ENCODE data around the gene TRIM47. TPM values are rescaled to one million over a fixed set of nuclear protein-coding genes. Genes with fewer than 3 reads are reported as not detected.

Gene TRIM47
- total and polyA plus RNA-seq, 2 of the 13 experiments (the other 11 are each of a cell fraction or from before 2014, with no cell fraction given), result 33.5 to 82.0 TPM

- no peak overlapping the region for H3K9ac ChIP-seq (ENCODE audit: insufficient read depth, low read depth, low read length)
- H3K4me3 ChIP-seq (replicated peaks in 1 of 3; ENCODE audit: insufficient read depth in 1 of 3, low read depth in 2 of 3, low read length in 3 of 3), result no peak overlapping the region
- H3K36me3 ChIP-seq (replicated peaks in 1 of 2; ENCODE audit: control insufficient read depth in 1 of 2, insufficient read depth in 2 of 2, low read length in 2 of 2), result peaks cover 3 to 18% of the 10 kb centered on the region in 2 experiments; a peak in 4 of 5 replicates
- peaks cover 76% of the 10 kb centered on the region for H3K4me1 ChIP-seq (ENCODE audit: insufficient read depth, low read length)
- WGBS (ENCODE audit: low lambda C conversion rate), result 96% methylated on average over 25 of the region's 38 CpGs
- DNase-seq (ENCODE audit: low spot score) (no peak), FAIRE-seq (no peak), ATAC-seq (no peak)
- H3K4me2 ChIP-seq (ENCODE audit: low read depth, low read length), result no peak overlapping the region
- H3K27ac ChIP-seq (ENCODE audit: extremely low read length, insufficient read depth, low read length), result peak overlapping the region; percentile 97
- no peaks in the 10 kb centered on the region for H3K27me3 ChIP-seq (ENCODE audit: control insufficient read depth in 1 of 2, insufficient read depth in 2 of 2, low read length in 2 of 2)
- H3K79me2 ChIP-seq (ENCODE audit: insufficient read depth, low read length), result peaks cover 30% of the 10 kb centered on the region
- BruUV-seq (replicated peaks), result no TSS peak
- in situ Hi-C loops (cut with HindIII; ENCODE audit: extremely low pct_ligation_motif_present, low pct_unique_long_range_greater_than_20kb), result no loop called here
- H4K20me1 ChIP-seq (ENCODE audit: insufficient read depth, low read length), result no peaks in the 10 kb centered on the region; the same call in 1 of the 2 replicates
- CTCF ChIA-PET (ENCODE audit: low intra/inter-chr PET ratio, low total read pairs), result no interaction called here
- H2AFZ ChIP-seq (ENCODE audit: low read length), result no peak overlapping the region
- POLR2A ChIA-PET, result interaction anchor here (3.8 to 13.8 kb wide), 9 partner anchors 17 to 124 kb away, joined by 16 to 454 read pairs (median 81); partner anchors contain the start of genes CDK3, MRPL38, TRIM65 and UNC13D
- intact Hi-C loops (cut with micrococcal nuclease; ENCODE audit: unreplicated experiment), result no loop called here
- no peaks in the 10 kb centered on the region for H3K9me3 ChIP-seq (ENCODE audit: low read length)
- TF ChIP-seq POLR2G (IDR thresholded peaks at IDR 0.05; ENCODE audit: low read depth, low read length) (peak; percentile 5; the same call in 1 of the 2 replicates), AGO1 (IDR thresholded peaks at IDR 0.05; ENCODE audit: low read depth, low read length, poor library complexity, severe bottlenecking) (peak; percentile 96), RFXANK (CRISPR knock-in tag; IDR thresholded peaks at IDR 0.05) (no peak), SMAD1 (CRISPR knock-in tag; IDR thresholded peaks at IDR 0.05; ENCODE audit: borderline replicate concordance, low read depth) (no peak), MTA3 (CRISPR knock-in tag; IDR thresholded peaks at IDR 0.05) (no peak), ZNF713 (CRISPR knock-in tag; IDR thresholded peaks at IDR 0.05) (no peak), AGO2 (optimal IDR thresholded peaks at IDR 0.05; ENCODE audit: low read depth, low read length) (peak; percentile 98), HNRNPH1 (optimal IDR thresholded peaks at IDR 0.05; ENCODE audit: low read depth, low read length) (no peak), REXO4 (CRISPR knock-in tag; IDR thresholded peaks at IDR 0.05; ENCODE audit: borderline replicate concordance) (no peak), RNF219 (CRISPR knock-in tag; IDR thresholded peaks at IDR 0.05) (no peak), MIXL1 (CRISPR knock-in tag; IDR thresholded peaks at IDR 0.05) (no peak), HDAC1 (CRISPR knock-in tag; IDR thresholded peaks at IDR 0.05) (no peak), CENPBD1 (CRISPR knock-in tag; IDR thresholded peaks at IDR 0.05; ENCODE audit: borderline replicate concordance, low read depth) (no peak), DMAP1 (CRISPR knock-in tag; IDR thresholded peaks at IDR 0.05) (no peak), ZNF589 (CRISPR knock-in tag; conservative IDR thresholded peaks at IDR 0.05) (0 out of 2 replicates have a peak, but pooled peaks have one; percentile 23), ZFP36 (IDR thresholded peaks at IDR 0.05; ENCODE audit: borderline replicate concordance, low read depth, low read length, partially characterized antibody) (no peak), POLR2AphosphoS5 (IDR thresholded peaks at IDR 0.05; ENCODE audit: low read depth, low read length) (no peak; the same call in none of the 2 replicates), HNRNPL (IDR thresholded peaks at IDR 0.05; ENCODE audit: low read depth, low read length) (0 out of 2 replicates have a peak, but pooled peaks have one; percentile 33), TSC22D2 (CRISPR knock-in tag; IDR thresholded peaks at IDR 0.05; ENCODE audit: borderline replicate concordance) (no peak), FOXO4 (CRISPR knock-in tag; conservative IDR thresholded peaks at IDR 0.05) (no peak), CEBPG (CRISPR knock-in tag; IDR thresholded peaks at IDR 0.05) (no peak)
Measured at GRCh38 chr17:75874323-75875181, 3.8 kb downstream of the TRIM47 start.

Data from HepG2 (cell line).